CD4-positive, alpha-beta T cell treated with Interleukin-21 for 1 hour (primary cell): Measurements from ENCODE around the gene B3GALT4.
A peak's percentile ranks its signal among the peaks of the same experiment; 100 is the strongest.
"Not testable (repeated sequence)": the region's sequence is repeated elsewhere in the genome, so short reads cannot be mapped to it uniquely, and the experiment has no call there.

ENCODE experiments used
- DNase-seq: peaks from one replicate; pipeline ENCODE4 v3.0.0-alpha.2; 2020

The B3GALT4 gene

GRCh38 chr6:33276864-33277662, at the start of gene B3GALT4:
Gene B3GALT4 (plus strand): TSS chr6:33277123. CDS start chr6:33277420, 297 bp downstream.
- peak; percentile 77 for DNase-seq

GRCh38 chr6:33235221-33235634, 41.7 kb upstream of the B3GALT4 start:
- no peak for DNase-seq

- DNase-seq: no peak
Measured at GRCh38 chr6:33236328-33236727, 40.6 kb upstream of the B3GALT4 start.

- DNase-seq: no peak
Measured at GRCh38 chr6:33236852-33237251, 40.1 kb upstream of the B3GALT4 start.

- no peak for DNase-seq
Measured at GRCh38 chr6:33237741-33238140, 39.2 kb upstream of the B3GALT4 start.

- no peak for DNase-seq
Measured at GRCh38 chr6:33241968-33242367, 35.0 kb upstream of the B3GALT4 start.

- DNase-seq: no peak
Measured at GRCh38 chr6:33243476-33243875, 33.4 kb upstream of the B3GALT4 start.

GRCh38 chr6:33247977-33248642, 28.8 kb upstream of the B3GALT4 start:
- DNase-seq: peak; percentile 90

GRCh38 chr6:33248643-33248931, 28.3 kb upstream of the B3GALT4 start:
- DNase-seq: no peak

GRCh38 chr6:33248932-33249731, 27.8 kb upstream of the B3GALT4 start:
- DNase-seq: peak; percentile 99

- no peak for DNase-seq
Measured at GRCh38 chr6:33249732-33250630, 26.9 kb upstream of the B3GALT4 start.

GRCh38 chr6:33250731-33251130, 26.2 kb upstream of the B3GALT4 start:
- no peak for DNase-seq

- DNase-seq: no peak
Measured at GRCh38 chr6:33251395-33252012, 25.4 kb upstream of the B3GALT4 start.

GRCh38 chr6:33252759-33253158, 24.2 kb upstream of the B3GALT4 start:
- DNase-seq: no peak

- no peak for DNase-seq
Measured at GRCh38 chr6:33254591-33254990, 22.3 kb upstream of the B3GALT4 start.

GRCh38 chr6:33259032-33259431, 17.9 kb upstream of the B3GALT4 start:
- no peak for DNase-seq

GRCh38 chr6:33262490-33262889, 14.4 kb upstream of the B3GALT4 start:
- not testable (repeated sequence) for DNase-seq

GRCh38 chr6:33264015-33264414, 12.9 kb upstream of the B3GALT4 start:
- no peak for DNase-seq

- no peak for DNase-seq
Measured at GRCh38 chr6:33271117-33271467, 5.8 kb upstream of the B3GALT4 start.

- DNase-seq: peak; percentile 97
Measured at GRCh38 chr6:33271468-33272274, 5.3 kb upstream of the B3GALT4 start, which contains the start of the genes RPS18 and VPS52. Gene RPS18 (plus strand): TSS chr6:33272075. CDS start chr6:33272120, 45 bp downstream. Gene VPS52 (minus strand): TSS chr6:33271876. CDS start chr6:33271675, 201 bp downstream.
